ENCODE results near the gene ZMIZ2. TPM values are rescaled to one million over a fixed set of nuclear protein-coding genes. Genes with fewer than 3 reads are reported as not detected.

Gene ZMIZ2
- total RNA-seq, 1 experiment from 2014 or later: 69.0 TPM

DNA sequence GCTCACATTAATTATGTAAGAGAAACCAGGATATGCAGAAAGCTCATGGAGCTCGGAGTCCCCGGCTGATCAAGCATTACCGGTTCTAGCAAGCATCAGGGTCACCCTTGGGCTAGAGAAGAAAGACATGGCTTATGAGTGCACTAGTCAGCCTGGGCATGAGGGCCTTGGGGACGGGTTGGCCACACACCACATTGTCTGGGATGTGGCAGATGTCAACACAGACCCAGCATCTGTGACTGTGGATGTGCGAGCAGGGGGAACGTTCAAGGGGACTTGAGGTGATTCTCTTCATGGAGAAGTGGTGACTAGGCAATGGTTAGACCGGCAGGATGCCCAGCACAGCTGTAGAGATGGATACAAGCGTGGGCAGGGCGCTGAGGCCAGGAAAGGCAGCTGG, 13.7 kb downstream of the ZMIZ2 start:
- Histone ChIP-seq H3K4me3 (ENCODE audit: low read depth, low read length) (no peak overlapping the region), H3K36me3 (ENCODE audit: control insufficient read depth, insufficient read depth, low read length) (no peaks in the 10 kb centered on the region; the same call in none of the 2 replicates), H3K27me3 (replicated peaks; ENCODE audit: control insufficient read depth, insufficient read depth, low read length) (no peaks in the 10 kb centered on the region), H3K9me3 (no peaks in the 10 kb centered on the region), H3K4me1 (peaks cover 8% of the 10 kb centered on the region; the same call in 1 of the 2 replicates)
- DNase-seq: no peak
- Mint-ChIP-seq H3K27ac (ENCODE audit: unreplicated experiment) (no peak overlapping the region), H3K9me3 (ENCODE audit: unreplicated experiment) (no peaks in the 10 kb centered on the region), H3K36me3 (ENCODE audit: insufficient read depth, unreplicated experiment) (peaks cover 42% of the 10 kb centered on the region), H3K4me3 (ENCODE audit: unreplicated experiment) (no peak overlapping the region), H3K4me1 (ENCODE audit: low read depth, unreplicated experiment) (no peaks in the 10 kb centered on the region), H3K27me3 (ENCODE audit: insufficient read depth, unreplicated experiment) (no peaks in the 10 kb centered on the region)
- ChIA-PET POLR2A (no interaction called here), CTCF (no interaction called here)
- no TSS peak for BruUV-seq (replicated peaks)
- intact Hi-C loops (cut with micrococcal nuclease; ENCODE audit: unreplicated experiment): no loop called here
- TF ChIP-seq, protein P1, sequence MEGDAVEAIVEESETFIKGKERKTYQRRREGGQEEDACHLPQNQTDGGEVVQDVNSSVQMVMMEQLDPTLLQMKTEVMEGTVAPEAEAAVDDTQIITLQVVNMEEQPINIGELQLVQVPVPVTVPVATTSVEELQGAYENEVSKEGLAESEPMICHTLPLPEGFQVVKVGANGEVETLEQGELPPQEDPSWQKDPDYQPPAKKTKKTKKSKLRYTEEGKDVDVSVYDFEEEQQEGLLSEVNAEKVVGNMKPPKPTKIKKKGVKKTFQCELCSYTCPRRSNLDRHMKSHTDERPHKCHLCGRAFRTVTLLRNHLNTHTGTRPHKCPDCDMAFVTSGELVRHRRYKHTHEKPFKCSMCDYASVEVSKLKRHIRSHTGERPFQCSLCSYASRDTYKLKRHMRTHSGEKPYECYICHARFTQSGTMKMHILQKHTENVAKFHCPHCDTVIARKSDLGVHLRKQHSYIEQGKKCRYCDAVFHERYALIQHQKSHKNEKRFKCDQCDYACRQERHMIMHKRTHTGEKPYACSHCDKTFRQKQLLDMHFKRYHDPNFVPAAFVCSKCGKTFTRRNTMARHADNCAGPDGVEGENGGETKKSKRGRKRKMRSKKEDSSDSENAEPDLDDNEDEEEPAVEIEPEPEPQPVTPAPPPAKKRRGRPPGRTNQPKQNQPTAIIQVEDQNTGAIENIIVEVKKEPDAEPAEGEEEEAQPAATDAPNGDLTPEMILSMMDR (IDR thresholded peaks at IDR 0.05; ENCODE audit: insufficient read depth in 1 of 2, low read depth in 1 of 2, low read length in 1 of 2, severe bottlenecking in 1 of 2, unreplicated experiment in 1 of 2): no peak

GRCh38 chr7:44762726-44763522, 14.3 kb downstream of the ZMIZ2 start:
- DNase-seq: no peak
- Histone ChIP-seq H3K9me3 (no peaks in the 10 kb centered on the region), H3K36me3 (ENCODE audit: control insufficient read depth, insufficient read depth, low read length) (no peaks in the 10 kb centered on the region; the same call in none of the 2 replicates), H3K27me3 (replicated peaks; ENCODE audit: control insufficient read depth, insufficient read depth, low read length) (no peaks in the 10 kb centered on the region), H3K4me3 (ENCODE audit: low read depth, low read length) (no peak overlapping the region), H3K4me1 (peaks cover 12% of the 10 kb centered on the region)
- Mint-ChIP-seq H3K27me3 (ENCODE audit: insufficient read depth, unreplicated experiment) (no peaks in the 10 kb centered on the region), H3K27ac (ENCODE audit: unreplicated experiment) (no peak overlapping the region), H3K36me3 (ENCODE audit: insufficient read depth, unreplicated experiment) (peaks cover 42% of the 10 kb centered on the region), H3K9me3 (ENCODE audit: unreplicated experiment) (no peaks in the 10 kb centered on the region), H3K4me1 (ENCODE audit: low read depth, unreplicated experiment) (no peaks in the 10 kb centered on the region), H3K4me3 (ENCODE audit: unreplicated experiment) (no peak overlapping the region)
- ChIA-PET POLR2A (no interaction called here), CTCF (no interaction called here)
- BruUV-seq (replicated peaks): no TSS peak
- TF ChIP-seq, protein P1 (IDR thresholded peaks at IDR 0.05; ENCODE audit: insufficient read depth in 1 of 2, low read depth in 1 of 2, low read length in 1 of 2, severe bottlenecking in 1 of 2, unreplicated experiment in 1 of 2): no peak
- intact Hi-C loops (cut with micrococcal nuclease; ENCODE audit: unreplicated experiment): no loop called here

DNA sequence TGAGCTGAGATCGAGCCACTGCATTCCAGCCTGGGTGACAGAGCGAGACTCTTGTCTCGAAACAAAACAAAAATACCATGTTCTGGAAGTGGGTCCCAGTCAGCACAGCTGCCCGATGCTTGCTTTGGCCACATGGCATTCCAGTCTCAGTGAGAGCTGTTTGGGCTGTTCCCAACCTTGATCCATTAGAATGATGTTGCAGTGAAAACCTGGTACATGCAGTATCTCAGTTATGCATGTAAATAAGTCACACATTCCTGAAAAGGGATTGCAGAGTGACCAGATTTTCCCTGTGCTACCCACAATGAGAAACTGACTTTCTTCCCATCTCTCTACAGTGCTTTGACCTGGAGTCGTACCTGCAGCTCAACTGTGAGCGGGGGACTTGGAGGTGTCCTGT, 15.4 kb downstream of the ZMIZ2 start:
- no peak for DNase-seq
- peaks cover 15% of the 10 kb centered on the region for H3K4me1 ChIP-seq
- CTCF ChIA-PET: no interaction called here
- BruUV-seq (replicated peaks): no TSS peak
- no peak overlapping the region for H3K4me3 ChIP-seq (ENCODE audit: low read depth, low read length)
- Mint-ChIP-seq H3K27ac (ENCODE audit: unreplicated experiment) (no peak overlapping the region), H3K4me3 (ENCODE audit: unreplicated experiment) (no peak overlapping the region), H3K4me1 (ENCODE audit: low read depth, unreplicated experiment) (peaks cover 6% of the 10 kb centered on the region), H3K36me3 (ENCODE audit: insufficient read depth, unreplicated experiment) (peaks cover 46% of the 10 kb centered on the region), H3K9me3 (ENCODE audit: unreplicated experiment) (no peaks in the 10 kb centered on the region), H3K27me3 (ENCODE audit: insufficient read depth, unreplicated experiment) (no peaks in the 10 kb centered on the region)
- POLR2A ChIA-PET: interaction anchor here (0.7 kb wide), 1 partner anchor 84 kb away, joined by 3 read pairs; the partner anchor contains the start of gene H2AZ2
- no peaks in the 10 kb centered on the region for H3K27me3 ChIP-seq (replicated peaks; ENCODE audit: control insufficient read depth, insufficient read depth, low read length)
- intact Hi-C loops (cut with micrococcal nuclease; ENCODE audit: unreplicated experiment): no loop called here
- TF ChIP-seq, protein P1 (IDR thresholded peaks at IDR 0.05; ENCODE audit: insufficient read depth in 1 of 2, low read depth in 1 of 2, low read length in 1 of 2, severe bottlenecking in 1 of 2, unreplicated experiment in 1 of 2): no peak
- H3K9me3 ChIP-seq: no peaks in the 10 kb centered on the region
- H3K36me3 ChIP-seq (ENCODE audit: control insufficient read depth, insufficient read depth, low read length): no peaks in the 10 kb centered on the region; the same call in none of the 2 replicates
